Endothelial cell of umbilical vein (primary cell): Measurements from ENCODE around the gene FGF12. TPM values are rescaled to one million over a fixed set of nuclear protein-coding genes. Genes with fewer than 3 reads are reported as not detected.

Source experiments
- BruUV-seq: library from RNA; stranded (reverse); fragments of 400-500 nt; replicated peaks from 2 replicates; lab custom pipeline; 2021; lab: Mats Ljungman, UMichigan
- CTCF ChIA-PET: fragments of 300-600, 350-600 bp; sonication (Branson Sonifier 250); formaldehyde crosslinking; loops from one replicate; lab custom pipeline; 2021; ENCODE audit warnings: antibody characterized with exemption, inconsistent platforms; lab: Charles Lee
- POLR2A ChIA-PET: fragments of 300-600, 350-600 bp; sonication (Branson Sonifier 250); formaldehyde crosslinking; loops from one replicate; lab custom pipeline; 2021; ENCODE audit warnings: antibody characterized with exemption, inconsistent platforms; lab: Charles Lee
- DNase-seq: peaks from one replicate; pipeline ENCODE4 v3.0.0-alpha.2; 2011; ENCODE audit warnings: low read depth, low spot score
- FAIRE-seq: peaks from 2 replicates; lab custom pipeline; 2011; peaks lifted over from hg19 to GRCh38; lab: Jason Lieb, UNC
- H2AFZ ChIP-seq: 2 replicates; pipeline ENCODE4 v1.6.0; 2012; ENCODE audit warnings: low read depth, low read length, control low read depth, inconsistent platforms
- H3K27ac ChIP-seq: 2 replicates; pipeline ENCODE4 v1.5.1; 2011; ENCODE audit warnings: low read depth, mild to moderate bottlenecking, control low read depth, low read length, moderate library complexity; ENCODE audit not compliant: insufficient read depth
- H3K27me3 ChIP-seq, 2 experiments: 2 replicates each; pipeline versions ENCODE4 v1.6.0 to v1.6.1; 2011; ENCODE audit warnings: low read length in 2 of 2, mixed read lengths in 1 of 2; ENCODE audit not compliant: control insufficient read depth in 2 of 2, insufficient read depth in 2 of 2
- H3K36me3 ChIP-seq, 2 experiments: 2 replicates in 1 of 2; 3 replicates in 1 of 2; pipeline ENCODE4 v1.5.1; 2011; ENCODE audit warnings: low read length in 2 of 2, mild to moderate bottlenecking in 1 of 2, moderate library complexity in 1 of 2; ENCODE audit not compliant: control insufficient read depth in 2 of 2, insufficient read depth in 2 of 2; ENCODE audit errors: extremely low read depth in 1 of 2
- H3K4me1 ChIP-seq: 3 replicates; pipeline ENCODE4 v1.5.1; 2011; ENCODE audit warnings: mild to moderate bottlenecking, low read length; ENCODE audit not compliant: control insufficient read depth, insufficient read depth; ENCODE audit errors: extremely low read depth
- H3K4me2 ChIP-seq: 2 replicates; pipeline ENCODE4 v1.6.1; 2011; ENCODE audit warnings: low read length, control low read depth, mixed read lengths; ENCODE audit not compliant: insufficient read depth
- H3K4me3 ChIP-seq, 3 experiments: fragments of 200-600 bp in 1 of 3; sonication (generic), shearing (Covaris generic) in 1 of 3; replicated peaks in 1 of 3; 2 replicates each; pipeline ENCODE4 v1.5.1; 2011 to 2016; ENCODE audit warnings: control low read depth in 3 of 3, low read length in 3 of 3, mild to moderate bottlenecking in 2 of 3, inconsistent platforms in 1 of 3, low read depth in 1 of 3, moderate library complexity in 1 of 3; ENCODE audit not compliant: insufficient read depth in 1 of 3
- H3K79me2 ChIP-seq: 2 replicates; pipeline ENCODE4 v1.6.0; 2012; ENCODE audit warnings: low read length, inconsistent platforms; ENCODE audit not compliant: control insufficient read depth, insufficient read depth
- H3K9ac ChIP-seq: replicated peaks from 2 replicates; pipeline ENCODE3; 2011; ENCODE audit warnings: low read length, control low read depth; ENCODE audit not compliant: insufficient read depth; ENCODE audit errors: extremely low read depth
- H3K9me1 ChIP-seq: replicated peaks from 3 replicates; pipeline ENCODE4 v1.6.0; 2011; ENCODE audit warnings: mild to moderate bottlenecking, low read length; ENCODE audit not compliant: control insufficient read depth, insufficient read depth; ENCODE audit errors: extremely low read depth
- H3K9me3 ChIP-seq: replicated peaks from 2 replicates; pipeline ENCODE4 v1.5.1; 2012; ENCODE audit warnings: low read length, inconsistent platforms; ENCODE audit not compliant: control insufficient read depth, insufficient read depth
- H4K20me1 ChIP-seq: replicated peaks from 2 replicates; pipeline ENCODE3; 2011; ENCODE audit warnings: mild to moderate bottlenecking, low read length; ENCODE audit not compliant: control insufficient read depth, insufficient read depth; ENCODE audit errors: extremely low read depth
- EZH2 ChIP-seq: IDR thresholded peaks from 2 replicates; pipeline ENCODE4 v1.6.1; 2012; ENCODE audit warnings: borderline replicate concordance, low read depth, mild to moderate bottlenecking, moderate library complexity, low read length, inconsistent platforms; ENCODE audit not compliant: severe bottlenecking
- FOS ChIP-seq: IDR thresholded peaks from 2 replicates; pipeline ENCODE4 v1.6.1; 2011; ENCODE audit warnings: mild to moderate bottlenecking, low read length, moderate library complexity, borderline replicate concordance; ENCODE audit not compliant: insufficient read depth
- GATA2 ChIP-seq: IDR thresholded peaks from 2 replicates; pipeline ENCODE4 v1.7.0; 2011; ENCODE audit warnings: low read depth, mild to moderate bottlenecking, moderate library complexity, mixed read lengths, low read length; ENCODE audit not compliant: insufficient read length, insufficient read depth
- JUN ChIP-seq: IDR thresholded peaks from 2 replicates; pipeline ENCODE4 v1.6.1; 2011; ENCODE audit warnings: borderline replicate concordance, low read depth; ENCODE audit not compliant: insufficient read length, insufficient read depth
- MYC ChIP-seq: IDR thresholded peaks from one replicate; pipeline ENCODE4 v1.6.1; 2011; ENCODE audit warnings: mild to moderate bottlenecking, low read depth, low read length
- POLR2A ChIP-seq: IDR thresholded peaks from 2 replicates; pipeline ENCODE4 v1.6.1; 2012; ENCODE audit warnings: low read depth, mild to moderate bottlenecking, control low read depth, low read length
- POLR2AphosphoS5 ChIP-seq: IDR thresholded peaks from 2 replicates; pipeline ENCODE4 v1.6.1; 2012; ENCODE audit warnings: low read depth, mild to moderate bottlenecking, control low read depth, low read length, moderate library complexity; ENCODE audit not compliant: insufficient read depth
- dilution Hi-C: fragments of 300-500 bp; cut with MboI; formaldehyde crosslinking; loops from one replicate; pipeline ENCODE4 v1.15.0; 2019; ENCODE audit warnings: low sequenced_read_pairs; ENCODE audit not compliant: extremely low pct_ligation_motif_present
- intact Hi-C: fragments of 100-400 bp; cut with micrococcal nuclease; formaldehyde crosslinking; loops from one replicate; pipeline ENCODE4 v1.10.0; 2022
- polyA plus RNA-seq, 4 experiments: library from polyadenylated mRNA; depleted of rRNA in 3 of 4; stranded (reverse) in 3 of 4; unstranded in 1 of 4; fragments of >200 nt; gene quantifications; 2 replicates each; pipeline versions ENCODE4 v1.2.1 to v1.2.3, GENCODE V29; 2011 to 2012; ENCODE audit warnings: missing spikeins in 1 of 4
- total RNA-seq: library from RNA; stranded (reverse); gene quantifications from 2 replicates; pipeline ENCODE4 v1.2.3, GENCODE V29; 2021
- TF ChIP-seq, protein P1 (sequence below), 2 donors: IDR thresholded peaks; 1 replicate in 1 of 2; 2 replicates in 1 of 2; pipeline ENCODE4 v1.5.1; 2011; ENCODE audit warnings: low read length in 2 of 2, mild to moderate bottlenecking in 2 of 2, moderate library complexity in 2 of 2, control low read depth in 1 of 2, inconsistent platforms in 1 of 2, low read depth in 1 of 2; ENCODE audit not compliant: insufficient read depth in 1 of 2; ENCODE audit errors: extremely low read depth in 1 of 2
- TF ChIP-seq, protein P2 (sequence below): IDR thresholded peaks from 2 replicates; pipeline ENCODE4 v1.6.1; 2011; ENCODE audit not compliant: insufficient read depth, insufficient read length

The FGF12 gene
- total and polyA plus RNA-seq, 2 donors (not counting 3 experiments of a cell fraction or from before 2014, with no cell fraction given) = 0.72 to 2.5 TPM

DNA sequence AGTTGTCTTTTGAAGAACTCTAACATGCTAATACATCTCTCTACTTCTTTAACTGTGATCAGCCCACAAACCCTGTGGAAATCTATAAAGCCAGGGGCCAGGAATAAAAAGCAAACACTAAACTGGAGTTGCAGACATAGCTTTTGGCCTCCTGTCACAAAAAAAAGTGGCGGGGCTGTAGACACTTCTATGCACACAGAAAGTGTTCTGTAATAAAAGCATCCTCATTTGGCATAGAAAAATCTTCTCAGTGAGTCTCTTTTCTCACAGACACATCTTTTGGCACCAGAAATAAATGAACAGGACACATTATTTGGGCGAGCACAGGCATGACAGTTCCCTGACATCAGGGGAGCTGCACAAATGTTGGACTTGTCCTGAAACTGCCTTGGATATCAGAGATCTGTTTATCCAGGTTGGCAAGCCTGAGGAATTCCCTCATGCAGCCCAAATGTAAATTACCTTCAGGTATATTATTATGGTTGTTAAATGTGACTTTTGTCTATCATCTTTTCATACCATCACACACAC, 355.4 kb downstream of the FGF12 start:
- intact Hi-C loops = no loop called here
- FAIRE-seq = no peak

More for the DNA sequence above, 355.4 kb downstream of the FGF12 start:
- ChIA-PET POLR2A (no interaction called here), CTCF (interaction anchor here (0.7 kb wide), 1 partner anchor 11 kb away, joined by 3 read pairs; no protein-coding TSS in a partner anchor)
- Histone ChIP-seq H3K4me3 (no peak overlapping the region), H3K79me2 (no peaks in the 10 kb centered on the region), H3K27ac (no peak overlapping the region), H3K9ac (no peak overlapping the region), H2AFZ (no peak overlapping the region), H3K9me3 (no peaks in the 10 kb centered on the region), H4K20me1 (no peaks in the 10 kb centered on the region), H3K4me1 (no peaks in the 10 kb centered on the region), H3K4me2 (no peak overlapping the region), H3K27me3 (no peaks in the 10 kb centered on the region), H3K36me3 (no peaks in the 10 kb centered on the region), H3K9me1 (no peaks in the 10 kb centered on the region)
- no TSS peak for BruUV-seq
- dilution Hi-C loops = no loop called here
- no peak for DNase-seq
- TF ChIP-seq, protein P1, sequence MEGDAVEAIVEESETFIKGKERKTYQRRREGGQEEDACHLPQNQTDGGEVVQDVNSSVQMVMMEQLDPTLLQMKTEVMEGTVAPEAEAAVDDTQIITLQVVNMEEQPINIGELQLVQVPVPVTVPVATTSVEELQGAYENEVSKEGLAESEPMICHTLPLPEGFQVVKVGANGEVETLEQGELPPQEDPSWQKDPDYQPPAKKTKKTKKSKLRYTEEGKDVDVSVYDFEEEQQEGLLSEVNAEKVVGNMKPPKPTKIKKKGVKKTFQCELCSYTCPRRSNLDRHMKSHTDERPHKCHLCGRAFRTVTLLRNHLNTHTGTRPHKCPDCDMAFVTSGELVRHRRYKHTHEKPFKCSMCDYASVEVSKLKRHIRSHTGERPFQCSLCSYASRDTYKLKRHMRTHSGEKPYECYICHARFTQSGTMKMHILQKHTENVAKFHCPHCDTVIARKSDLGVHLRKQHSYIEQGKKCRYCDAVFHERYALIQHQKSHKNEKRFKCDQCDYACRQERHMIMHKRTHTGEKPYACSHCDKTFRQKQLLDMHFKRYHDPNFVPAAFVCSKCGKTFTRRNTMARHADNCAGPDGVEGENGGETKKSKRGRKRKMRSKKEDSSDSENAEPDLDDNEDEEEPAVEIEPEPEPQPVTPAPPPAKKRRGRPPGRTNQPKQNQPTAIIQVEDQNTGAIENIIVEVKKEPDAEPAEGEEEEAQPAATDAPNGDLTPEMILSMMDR (IDR thresholded peaks at IDR 0.05; ENCODE audit: extremely low read depth in 1 of 2, insufficient read depth in 1 of 2, low read depth in 1 of 2, low read length in 2 of 2) = no peak
- TF ChIP-seq GATA2 (no peak), POLR2AphosphoS5 (no peak), EZH2 (no peak), JUN (no peak), MYC (no peak), POLR2A (no peak), FOS (no peak)
- TF ChIP-seq, protein P2, sequence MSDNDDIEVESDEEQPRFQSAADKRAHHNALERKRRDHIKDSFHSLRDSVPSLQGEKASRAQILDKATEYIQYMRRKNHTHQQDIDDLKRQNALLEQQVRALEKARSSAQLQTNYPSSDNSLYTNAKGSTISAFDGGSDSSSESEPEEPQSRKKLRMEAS = no peak
